Middle frontal gyrus (tissue), 1 donor: ENCODE measurements around the gene ALKAL2.

Experiments
- DNase-seq: peaks from one replicate; pipeline ENCODE4 v3.0.0-alpha.2; 2015; ENCODE audit warnings: low spot score; ENCODE audit errors: extremely low spot score

ALKAL2 gene

DNA sequence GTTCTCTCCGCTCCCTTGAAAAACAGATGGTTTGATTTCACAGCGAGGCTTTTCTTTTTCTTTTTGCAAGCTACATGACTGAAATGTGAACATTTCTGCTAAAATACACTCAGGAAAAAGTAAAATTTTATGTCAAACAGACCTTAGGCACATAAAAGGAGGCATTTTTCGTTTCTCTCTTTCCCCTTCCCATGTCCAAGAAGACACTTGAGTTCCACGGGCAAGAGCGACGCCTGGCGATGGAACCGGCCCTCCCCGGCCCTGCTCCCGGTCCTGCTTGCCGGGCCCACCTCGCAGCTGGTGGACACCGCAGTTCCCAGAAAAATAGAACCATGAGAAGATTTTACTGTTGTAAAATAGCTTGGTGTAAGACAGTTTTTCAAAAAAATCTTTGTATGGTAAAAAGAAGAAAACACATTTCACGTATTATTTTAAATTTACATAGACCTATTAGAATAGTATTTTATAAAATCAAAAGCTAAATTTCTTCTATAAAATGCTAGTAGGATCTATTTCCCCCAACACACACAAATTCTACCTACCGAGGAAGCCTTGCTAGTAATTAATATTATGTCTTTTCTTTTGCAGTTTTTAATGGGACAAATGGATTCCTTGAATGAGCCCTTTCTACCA lies 2.3 kb upstream of the ALKAL2 start:
- DNase-seq = peak; percentile 70

GRCh38 chr2:289362-290089 lies 1.6 kb upstream of the ALKAL2 start:
- no peak for DNase-seq

GRCh38 chr2:288758-289361 lies 969 bp upstream of the ALKAL2 start:
- no peak for DNase-seq

DNA sequence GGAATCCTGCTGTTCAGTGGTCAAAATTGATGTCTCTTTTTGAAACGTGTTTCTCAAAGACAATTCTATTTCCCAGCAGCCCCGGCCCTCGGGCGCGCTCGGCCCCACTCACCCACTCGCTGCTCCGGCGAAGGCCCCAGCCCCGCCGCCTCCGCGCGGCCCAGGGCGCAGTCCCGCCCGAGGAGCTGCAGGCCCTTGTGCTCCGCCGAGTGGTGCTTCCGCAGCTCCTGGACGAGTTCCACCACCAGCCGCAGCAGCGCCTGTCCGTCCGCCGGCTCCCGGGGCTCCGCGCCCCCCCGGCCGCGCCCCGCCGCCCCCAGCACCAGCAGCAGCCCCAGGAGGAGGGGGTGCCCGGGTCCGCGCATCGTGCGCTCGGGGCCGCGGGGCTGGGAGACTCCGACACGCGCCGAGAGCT lies 413 bp downstream of the ALKAL2 start:
- DNase-seq = no peak

GRCh38 chr2:286774-287392 lies 1.0 kb downstream of the ALKAL2 start:
- no peak for DNase-seq

DNA sequence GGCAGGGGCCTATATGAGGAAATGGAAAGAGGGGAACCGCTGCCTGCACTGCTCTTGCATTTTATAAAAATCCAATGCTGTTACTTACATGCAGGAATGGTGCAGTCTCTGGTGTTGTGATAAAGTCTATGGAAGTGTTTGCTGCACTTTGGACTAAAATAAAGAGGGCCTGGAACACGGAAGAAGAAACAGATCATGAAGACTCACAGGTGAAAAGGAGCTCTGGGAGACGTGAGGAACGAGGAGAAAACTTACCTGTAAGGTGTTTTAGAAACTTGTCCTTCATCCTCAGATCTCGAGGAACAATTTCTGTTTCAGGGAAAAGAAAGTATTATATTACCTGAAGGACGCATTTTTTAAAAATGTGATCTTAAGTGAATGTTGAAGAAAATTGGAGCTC lies 1.9 kb downstream of the ALKAL2 start:
- no peak for DNase-seq

DNA sequence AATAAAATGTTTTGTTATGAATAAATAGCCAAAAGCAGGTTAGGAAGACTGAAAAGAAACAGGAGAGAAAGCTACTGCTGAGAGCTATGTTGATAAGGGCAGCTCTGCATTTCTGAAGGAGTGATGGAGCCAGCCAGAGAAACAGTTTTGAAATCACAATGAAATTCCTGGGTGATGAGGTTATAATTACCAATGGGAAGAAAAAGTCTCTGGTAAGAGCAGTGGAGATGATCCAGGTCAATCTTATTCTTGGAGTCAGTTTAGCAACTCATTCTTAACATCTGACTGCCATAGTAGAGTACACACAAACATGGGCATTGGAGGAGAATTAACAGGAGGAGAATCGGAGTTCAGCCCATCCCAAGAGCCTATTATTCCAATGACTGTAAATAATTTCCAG lies 2.4 kb downstream of the ALKAL2 start:
- DNase-seq = no peak

DNA sequence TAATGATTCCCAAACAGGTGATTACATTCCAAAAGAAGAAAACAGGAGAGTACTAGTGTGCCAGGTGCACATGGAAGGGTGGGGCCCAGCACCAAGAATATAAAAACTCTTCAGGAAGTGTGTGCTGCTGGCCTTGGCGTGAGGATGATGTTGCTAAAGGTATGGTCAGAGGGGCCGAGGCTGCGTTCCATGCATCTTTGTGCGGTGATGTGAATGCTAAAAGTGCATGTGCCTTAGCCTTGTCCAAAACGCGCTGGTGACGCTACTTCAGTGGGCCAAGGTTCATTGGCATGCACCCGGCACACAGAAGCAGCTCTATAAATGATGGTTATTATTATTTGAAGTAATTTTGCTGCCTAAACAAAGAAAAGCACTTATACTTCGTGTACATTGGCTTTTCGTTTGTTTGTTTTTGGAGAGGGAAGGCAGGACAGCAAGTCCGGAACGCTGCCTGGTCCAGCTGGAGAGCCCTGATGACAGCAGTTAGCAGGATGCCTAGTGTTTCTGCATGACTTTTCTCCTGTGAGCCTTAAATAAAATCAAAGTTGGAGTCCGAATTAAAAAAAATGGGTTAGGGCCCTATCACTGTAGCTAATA lies 2.9 kb downstream of the ALKAL2 start:
- no peak for DNase-seq

DNA sequence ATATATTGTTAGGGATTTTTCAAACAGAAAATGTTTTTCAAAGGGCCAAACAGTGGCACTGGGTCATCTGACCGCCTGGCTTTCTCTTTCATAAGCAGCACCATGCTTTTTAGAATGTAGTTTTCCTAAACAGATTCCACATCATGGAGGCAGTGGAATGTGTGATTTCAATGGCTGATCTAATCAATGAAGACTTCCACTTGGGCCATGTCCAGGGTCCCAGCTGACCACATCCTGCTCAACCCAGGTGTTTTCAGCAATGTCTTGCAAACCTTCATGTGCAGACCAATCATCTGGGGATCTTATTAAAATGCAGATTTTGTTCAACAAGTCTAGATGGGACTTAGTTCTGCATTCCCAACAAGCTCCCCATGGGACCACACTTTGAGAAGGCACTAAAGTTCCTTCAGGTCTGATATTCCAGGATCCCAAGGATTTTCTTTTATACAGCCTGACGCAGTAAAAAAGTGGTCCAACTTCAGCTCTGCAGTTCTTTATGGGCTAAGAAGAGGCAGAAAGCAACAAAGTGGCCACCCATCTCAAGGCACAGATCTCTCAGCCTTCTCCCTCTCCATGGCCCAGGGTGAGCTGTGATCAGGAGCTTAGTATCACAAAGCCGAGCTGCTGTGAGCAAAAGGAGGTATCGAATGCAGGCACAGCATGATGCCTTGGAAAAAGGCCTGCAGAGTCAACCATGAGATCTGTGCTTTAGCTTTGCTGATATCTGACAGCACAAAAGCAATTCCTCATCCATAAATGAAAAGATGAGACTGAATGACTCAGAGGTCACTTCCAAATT lies 3.7 kb downstream of the ALKAL2 start:
- DNase-seq = no peak

GRCh38 chr2:282371-283263 lies 5.3 kb downstream of the ALKAL2 start:
- DNase-seq = no peak

- no peak for DNase-seq
Observed at GRCh38 chr2:281381-281780, 6.5 kb downstream of the ALKAL2 start.

- DNase-seq = no peak
Observed at GRCh38 chr2:280650-281110, 7.2 kb downstream of the ALKAL2 start.

DNA sequence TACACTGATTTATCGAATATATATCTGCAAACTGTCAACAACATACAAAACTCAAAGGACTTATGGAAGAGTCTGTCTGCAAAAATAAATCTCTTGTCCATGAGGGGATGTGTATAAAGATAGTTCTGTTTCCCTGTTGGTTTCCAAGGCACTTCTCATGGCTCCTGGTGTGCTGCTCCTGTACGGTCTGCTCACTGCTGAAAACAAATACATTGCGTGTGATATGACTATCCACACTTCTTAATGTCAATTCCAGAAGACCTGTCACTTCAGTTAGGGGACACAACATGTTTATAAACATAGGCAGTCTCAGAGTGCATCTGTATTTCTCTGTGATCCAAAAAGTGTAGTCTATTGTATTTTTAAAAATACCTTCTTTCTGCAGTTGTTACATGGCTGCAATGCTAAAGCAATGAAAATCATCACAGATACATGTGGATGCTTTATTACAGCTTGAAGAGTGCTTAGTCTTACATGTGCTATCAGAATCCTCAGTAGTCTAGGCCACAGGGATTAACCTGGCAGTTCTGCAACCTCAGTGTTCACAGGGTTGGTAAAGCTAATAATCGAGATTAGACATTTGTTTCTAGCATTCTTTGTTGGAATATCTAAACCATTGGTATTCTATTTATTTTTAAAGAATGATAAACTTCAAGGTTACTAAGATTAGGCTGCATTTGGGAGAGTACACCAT lies 7.8 kb downstream of the ALKAL2 start:
- DNase-seq = no peak

DNA sequence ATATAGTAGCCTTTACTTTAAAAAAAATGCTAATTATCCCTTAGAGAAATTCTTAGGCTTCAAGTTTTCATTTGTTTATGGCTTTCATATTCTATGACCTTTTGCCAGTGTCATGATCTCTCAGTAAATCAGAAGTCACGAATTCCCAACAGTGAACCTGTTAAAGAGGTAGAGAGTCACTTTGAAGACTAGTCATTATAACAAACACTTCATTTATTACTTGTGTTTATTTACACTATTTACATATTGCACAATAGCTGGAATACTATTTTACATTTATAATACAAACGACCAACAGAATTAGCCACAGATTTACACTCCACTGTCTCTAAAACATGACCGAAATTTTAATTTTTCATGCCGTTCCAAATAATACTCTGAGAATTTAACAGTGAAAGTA lies 8.5 kb downstream of the ALKAL2 start:
- no peak for DNase-seq

DNA sequence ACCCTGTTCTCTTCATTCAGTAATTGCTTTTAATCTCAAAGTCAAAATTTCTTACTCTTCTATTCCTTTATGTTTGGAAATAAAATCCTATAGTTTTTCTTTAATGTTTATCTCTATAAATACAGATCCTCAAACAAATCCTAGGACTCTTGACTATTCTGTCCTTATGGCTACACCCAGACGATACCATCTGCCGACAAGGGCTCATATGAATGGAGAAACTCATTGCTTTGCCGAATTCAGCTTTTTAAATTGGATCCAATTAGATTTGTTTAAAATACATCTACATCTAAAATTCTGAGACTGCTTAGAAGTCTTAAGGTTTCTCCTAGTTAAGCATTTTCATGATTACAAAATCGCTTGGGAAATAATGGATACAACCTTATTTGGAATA lies 9.0 kb downstream of the ALKAL2 start:
- DNase-seq = no peak

GRCh38 chr2:278312-278926 lies 9.5 kb downstream of the ALKAL2 start:
- DNase-seq = no peak

DNA sequence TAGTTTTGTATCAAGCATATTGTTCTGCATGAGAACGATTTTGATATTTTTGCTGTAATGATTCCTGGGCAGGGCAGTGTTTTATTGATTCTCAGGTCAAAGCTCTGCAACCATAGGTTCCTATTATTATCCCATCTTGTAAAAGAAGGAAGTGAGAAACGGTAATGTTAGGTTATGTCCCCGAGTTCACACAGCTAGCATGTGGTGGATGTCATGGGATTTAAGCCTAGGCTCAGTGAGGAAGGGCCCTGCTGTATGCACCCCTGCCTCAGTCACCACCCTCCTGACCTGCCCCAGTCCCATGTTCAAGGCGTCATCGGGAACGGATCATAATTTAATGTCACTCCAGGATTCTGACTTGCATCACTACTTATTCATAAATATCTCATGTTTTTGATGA lies 12.4 kb downstream of the ALKAL2 start:
- DNase-seq = no peak

DNA sequence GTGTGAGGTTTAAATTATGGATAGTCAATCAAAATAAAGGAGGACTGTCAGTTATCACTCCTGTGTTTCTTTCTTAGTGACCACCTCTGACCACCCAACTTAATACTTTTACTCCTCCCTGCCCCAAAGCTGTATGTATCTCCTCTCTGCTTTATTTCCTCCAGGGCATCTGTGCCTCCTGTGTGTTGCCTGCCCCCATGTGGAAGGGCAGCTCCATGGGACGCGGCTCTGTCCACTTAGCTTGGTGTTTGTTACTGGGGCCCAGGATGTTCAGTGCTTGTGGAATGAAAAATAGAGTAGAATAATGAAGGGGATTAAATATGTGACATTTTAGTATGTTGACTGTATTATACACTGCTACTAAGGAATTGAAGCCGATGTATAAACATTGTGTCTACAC lies 13.4 kb downstream of the ALKAL2 start:
- no peak for DNase-seq

DNA sequence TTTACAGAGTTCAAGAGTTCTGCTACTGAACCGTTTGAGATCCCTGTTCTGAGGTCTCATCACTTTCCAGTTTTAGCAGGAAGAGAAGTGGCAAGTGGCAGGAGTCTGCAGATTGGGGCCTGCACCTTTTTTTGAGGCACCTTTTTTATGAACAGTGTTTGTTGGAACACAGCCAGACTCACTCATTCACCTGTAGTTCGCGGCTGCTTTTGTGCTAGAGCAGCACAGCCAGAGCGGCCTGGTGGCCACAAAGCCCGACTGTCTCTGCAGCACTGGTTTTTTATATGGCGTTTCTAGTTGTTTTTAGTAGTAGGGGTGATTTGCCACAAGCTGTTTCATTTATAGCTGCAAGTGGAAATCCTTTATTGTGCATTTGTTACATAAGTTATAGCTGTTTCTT lies 14.6 kb downstream of the ALKAL2 start:
- no peak for DNase-seq
